Activated CD4-positive, alpha-beta T cell treated with anti-CD3 and anti-CD28 coated beads, Interleukin-10, Interleukin-2, amounts not matched to agents 100 ng/mL and 50 ng/mL, durations not matched to agents 16 hours and 8 hours (primary cell): ENCODE measurements around the gene CST7.
"Not testable (repeated sequence)": the region's sequence is repeated elsewhere in the genome, so short reads cannot be mapped to it uniquely, and the experiment has no call there.

ENCODE experiments used
- DNase-seq: peaks from one replicate; pipeline ENCODE4 v3.0.0-alpha.2; 2020

CST7 gene

GRCh38 chr20:24987873-24988835 is 39.1 kb downstream of the CST7 start:
- DNase-seq: no peak

- no peak for DNase-seq
Measured at GRCh38 chr20:24989162-24989561, 40.1 kb downstream of the CST7 start.

- DNase-seq: no peak
Measured at GRCh38 chr20:24990810-24991252, 41.8 kb downstream of the CST7 start.

- peak; percentile 29 for DNase-seq
Measured at GRCh38 chr20:24991897-24992486, 42.9 kb downstream of the CST7 start.

- peak; percentile 97 for DNase-seq
Measured at GRCh38 chr20:24992487-24993205, 43.6 kb downstream of the CST7 start, which contains the start of gene APMAP. TSS of gene APMAP (minus strand) at chr20:24992751. CDS start at chr20:24992688, 63 bp downstream.

- DNase-seq: no peak
Measured at GRCh38 chr20:24993337-24994185, 44.5 kb downstream of the CST7 start.

- DNase-seq: no peak
Measured at GRCh38 chr20:24994186-24994465, 45.1 kb downstream of the CST7 start.

- DNase-seq: peak; percentile 86
Measured at GRCh38 chr20:24994470-24995368, 45.6 kb downstream of the CST7 start.

GRCh38 chr20:24995741-24996448 is 46.8 kb downstream of the CST7 start:
- no peak for DNase-seq

GRCh38 chr20:24996449-24997377 is 47.6 kb downstream of the CST7 start:
- no peak for DNase-seq

GRCh38 chr20:24998121-24998520 is 49.1 kb downstream of the CST7 start:
- DNase-seq: no peak

- DNase-seq: no peak
Measured at GRCh38 chr20:24998631-24999445, 49.8 kb downstream of the CST7 start.

- no peak for DNase-seq
Measured at GRCh38 chr20:24999568-24999967, 50.5 kb downstream of the CST7 start.

- DNase-seq: no peak
Measured at GRCh38 chr20:25000268-25000801, 51.3 kb downstream of the CST7 start.

- DNase-seq: not testable (repeated sequence)
Measured at GRCh38 chr20:25001323-25001722, 52.3 kb downstream of the CST7 start.

- DNase-seq: no peak
Measured at GRCh38 chr20:25003002-25003401, 53.9 kb downstream of the CST7 start.

GRCh38 chr20:25005220-25005619 is 56.2 kb downstream of the CST7 start:
- DNase-seq: no peak

- no peak for DNase-seq
Measured at GRCh38 chr20:25005661-25006060, 56.6 kb downstream of the CST7 start.
